NCI-H2081 treated with DMSO at 0.1 percent for 48 hours (cell line): ENCODE results near the gene ARL8B.
"Not testable (repeated sequence)": the region's sequence is repeated elsewhere in the genome, so short reads cannot be mapped to it uniquely, and the experiment has no call there.

Experiments used
- DNase-seq: peaks from one replicate; lab custom pipeline; 2025; lab: John Stamatoyannopoulos, UW

ARL8B gene

DNA sequence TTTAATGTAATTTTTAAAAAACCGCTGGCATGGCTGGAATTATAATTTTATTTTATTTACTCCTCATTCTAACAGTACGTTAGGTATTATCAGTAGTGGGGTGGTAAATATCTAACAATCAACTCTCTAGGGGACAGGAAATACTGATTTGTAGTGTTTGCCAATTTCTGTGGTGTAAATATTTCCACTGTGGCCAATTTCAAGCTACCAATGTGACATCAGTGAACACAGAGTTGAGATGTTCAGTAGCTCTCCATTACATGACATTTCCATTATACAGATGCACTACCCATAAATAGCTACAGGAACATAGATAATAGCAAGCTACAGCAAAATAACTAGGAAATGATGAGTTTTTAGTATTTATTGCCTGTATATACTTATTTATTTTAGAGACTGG is 10.0 kb upstream of the ARL8B start:
- DNase-seq: no peak

DNA sequence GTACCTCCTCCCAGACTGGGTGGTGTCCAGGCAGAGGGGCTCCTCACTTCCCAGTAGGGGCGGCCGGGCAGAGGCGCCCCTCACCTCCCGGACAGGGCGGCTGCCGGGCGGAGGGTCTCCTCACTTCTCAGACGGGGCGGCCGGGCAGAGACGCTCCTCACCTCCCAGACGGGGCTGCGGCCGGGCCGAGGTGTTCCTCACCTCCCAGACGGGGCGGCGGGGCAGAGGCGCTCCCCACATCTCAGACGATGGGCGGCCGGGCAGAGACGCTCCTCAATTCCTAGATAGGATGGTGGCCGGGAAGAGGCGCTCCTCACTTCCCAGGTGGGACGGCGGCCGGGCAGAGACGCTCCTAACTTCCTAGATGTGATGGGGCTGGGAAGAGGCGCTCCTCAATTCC is 8.4 kb upstream of the ARL8B start:
- not testable (repeated sequence) for DNase-seq

DNA sequence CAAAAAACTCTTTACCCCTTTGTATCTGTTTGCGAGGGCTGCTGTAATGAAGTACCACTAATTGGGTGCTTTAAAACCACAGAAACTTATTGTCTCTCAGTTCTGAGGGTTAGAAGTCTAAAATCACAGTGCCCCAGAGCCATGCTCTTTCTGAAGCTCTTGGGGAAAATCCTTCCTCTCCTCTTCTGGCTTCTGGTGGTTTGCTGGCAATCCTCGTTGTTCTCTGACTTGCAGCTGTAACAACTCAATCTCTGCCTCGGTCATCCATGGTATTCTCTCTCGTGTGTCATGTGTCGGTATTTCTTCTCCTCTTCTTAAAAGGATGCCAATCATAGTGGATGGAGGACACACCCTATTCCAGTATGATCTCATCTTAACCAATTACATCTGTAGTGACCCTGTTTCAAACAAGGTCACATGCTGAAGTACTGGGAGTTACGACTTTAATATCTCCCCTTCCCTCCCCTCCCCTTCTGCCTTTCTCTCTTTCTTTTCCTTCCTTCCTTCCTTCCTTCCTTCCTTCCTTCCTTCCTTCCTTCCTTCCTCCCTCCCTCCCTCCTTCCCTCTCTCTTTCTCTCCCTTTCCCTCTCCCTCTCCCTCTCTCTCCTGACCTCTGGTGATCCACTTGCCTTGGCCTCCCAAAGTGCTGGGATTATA is 6.5 kb upstream of the ARL8B start:
- DNase-seq: no peak

DNA sequence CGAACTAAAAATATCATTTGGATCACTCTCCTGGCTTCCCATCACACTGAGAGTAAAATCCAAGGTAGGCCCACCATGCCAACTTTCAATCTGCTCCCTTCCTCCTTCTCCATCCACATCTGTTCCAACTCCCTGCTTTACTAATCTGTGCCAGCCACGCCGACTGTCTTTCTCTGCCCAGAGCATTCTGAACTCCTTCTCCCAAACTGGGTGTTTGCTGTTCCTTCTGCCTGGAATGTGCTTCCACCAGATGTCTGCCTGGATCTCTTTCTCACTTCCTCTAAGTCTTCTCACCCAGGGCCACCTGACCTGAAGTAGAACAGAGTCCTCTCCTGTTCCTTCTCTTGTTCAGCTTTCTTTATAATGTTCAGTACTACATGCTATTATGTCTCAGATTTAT is 5.6 kb upstream of the ARL8B start:
- no peak for DNase-seq

- no peak for DNase-seq
Measured at GRCh38 chr3:5120446-5120845, 1.6 kb upstream of the ARL8B start.

- DNase-seq: no peak
Measured at GRCh38 chr3:5122741-5123706, 932 bp downstream of the ARL8B start.

GRCh38 chr3:5123937-5124336 is 1.8 kb downstream of the ARL8B start:
- no peak for DNase-seq

- no peak for DNase-seq
Measured at GRCh38 chr3:5126586-5126985, 4.5 kb downstream of the ARL8B start.

DNA sequence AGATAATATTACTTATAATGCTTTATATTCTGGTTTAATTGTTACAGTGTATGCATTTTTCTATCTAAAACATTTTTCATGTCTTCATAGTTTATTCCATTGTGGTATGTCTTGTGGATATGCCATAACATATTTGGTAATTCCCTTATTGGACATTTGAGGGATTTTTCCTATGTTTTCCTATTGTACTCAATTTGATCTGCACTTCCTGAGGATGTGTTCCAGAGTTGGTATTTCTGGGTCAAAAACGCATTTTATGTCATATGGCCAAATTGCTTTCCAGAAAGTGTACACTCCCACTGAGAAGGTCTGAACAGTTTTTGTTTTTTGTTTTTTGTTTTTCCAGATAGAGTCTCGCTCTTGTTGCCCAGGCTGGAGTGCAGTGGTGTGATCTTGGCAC is 6.8 kb downstream of the ARL8B start:
- DNase-seq: no peak

- DNase-seq: no peak
Measured at GRCh38 chr3:5133239-5134018, 11.3 kb downstream of the ARL8B start.

- no peak for DNase-seq
Measured at GRCh38 chr3:5134019-5134391, 11.9 kb downstream of the ARL8B start.

DNA sequence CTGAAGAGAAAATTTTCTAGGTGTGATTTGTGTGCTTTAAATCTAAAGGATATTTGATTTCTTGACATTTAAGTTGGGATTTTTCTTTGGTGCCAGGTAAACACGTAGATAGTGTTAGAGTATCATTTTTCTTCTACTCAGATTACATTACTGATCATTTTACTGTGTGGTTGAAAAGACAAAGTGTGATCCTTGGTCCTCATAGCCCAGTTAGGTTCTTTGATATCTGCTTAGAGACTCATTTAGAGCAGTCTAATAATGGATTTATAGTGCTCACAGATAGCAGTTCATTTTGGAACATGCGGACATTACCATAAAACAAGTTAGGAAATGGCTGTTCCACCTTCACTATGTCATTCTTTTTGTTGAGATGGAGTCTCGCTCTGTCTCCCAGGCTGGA is 12.4 kb downstream of the ARL8B start:
- no peak for DNase-seq

DNA sequence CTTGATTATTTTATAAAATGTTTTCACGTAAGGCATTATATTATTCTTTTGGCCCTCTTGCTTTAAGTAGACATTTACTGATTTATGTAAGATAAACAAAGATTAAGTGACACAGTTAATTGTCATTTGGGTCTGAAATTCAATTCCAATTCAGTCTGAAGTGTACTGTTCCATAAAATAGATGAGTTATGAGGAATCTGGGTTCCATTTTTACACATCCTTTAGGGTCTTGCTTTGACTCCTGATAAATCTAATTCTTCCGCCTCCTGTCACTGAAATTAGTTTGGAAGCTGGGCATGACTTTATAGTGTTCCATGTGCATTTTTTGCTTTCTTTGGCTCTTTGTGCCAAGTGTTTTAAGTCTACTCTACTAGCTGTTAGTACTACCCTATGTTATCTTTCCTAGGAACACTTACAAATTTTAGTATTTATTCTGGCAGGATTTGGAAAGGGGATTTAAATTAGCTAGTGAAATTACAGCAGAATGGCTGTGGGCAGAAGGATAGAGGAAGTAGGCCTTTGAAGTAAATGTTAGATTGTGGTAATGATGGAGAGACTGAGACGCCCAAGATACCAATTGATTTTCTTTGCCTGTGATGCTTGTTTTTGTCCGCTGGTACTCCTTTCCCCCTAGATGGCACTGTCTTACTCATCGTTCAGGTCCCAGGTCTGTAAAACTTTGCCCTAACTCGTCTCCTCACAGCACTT is 14.3 kb downstream of the ARL8B start:
- DNase-seq: no peak

DNA sequence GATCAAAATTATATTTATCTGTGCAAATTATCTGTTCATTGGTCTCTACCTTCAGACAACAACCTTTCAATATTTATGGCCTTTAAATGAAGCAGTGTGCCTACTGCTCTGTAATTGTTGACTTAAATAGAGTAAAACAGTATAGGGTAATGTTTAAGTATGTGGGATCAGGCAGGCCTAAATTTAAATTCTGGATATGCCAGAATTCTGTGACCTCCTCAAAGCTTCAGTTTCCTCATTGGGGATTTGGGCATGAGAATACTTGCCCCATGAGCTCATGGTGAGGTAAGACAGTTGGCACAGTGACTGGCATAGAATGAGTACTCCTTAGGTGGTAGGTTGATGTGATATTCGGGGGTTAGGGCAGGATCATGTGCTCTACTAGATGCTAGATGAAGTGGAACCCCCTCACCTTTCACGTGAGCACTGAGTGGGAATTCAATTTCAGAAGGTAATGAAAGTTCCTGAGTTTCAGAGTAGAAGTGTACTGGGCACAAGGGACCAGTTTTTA is 14.9 kb downstream of the ARL8B start:
- DNase-seq: no peak

GRCh38 chr3:5138214-5138981 is 16.3 kb downstream of the ARL8B start:
- DNase-seq: no peak

DNA sequence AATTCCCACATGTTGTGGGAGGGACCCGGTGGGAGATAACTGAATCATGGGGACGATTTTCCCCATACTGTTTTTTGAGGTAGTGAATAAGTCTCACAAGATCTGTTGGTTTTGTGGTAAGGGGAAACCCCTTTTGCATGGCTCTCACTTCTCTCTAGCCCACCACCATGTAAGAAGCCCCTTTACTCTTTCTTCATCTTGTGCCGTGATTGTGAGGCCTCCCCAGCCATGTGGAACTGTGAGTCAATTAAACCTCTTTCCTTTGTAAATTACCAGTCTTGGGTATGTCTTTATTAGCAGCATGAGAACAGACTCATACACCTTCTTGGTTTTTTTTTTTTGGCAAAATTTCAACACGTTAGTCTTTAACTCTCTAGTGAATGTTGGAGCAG is 18.1 kb downstream of the ARL8B start:
- no peak for DNase-seq

GRCh38 chr3:5140839-5141238 is 18.7 kb downstream of the ARL8B start:
- no peak for DNase-seq

- no peak for DNase-seq
Measured at GRCh38 chr3:5141760-5142159, 19.7 kb downstream of the ARL8B start.

DNA sequence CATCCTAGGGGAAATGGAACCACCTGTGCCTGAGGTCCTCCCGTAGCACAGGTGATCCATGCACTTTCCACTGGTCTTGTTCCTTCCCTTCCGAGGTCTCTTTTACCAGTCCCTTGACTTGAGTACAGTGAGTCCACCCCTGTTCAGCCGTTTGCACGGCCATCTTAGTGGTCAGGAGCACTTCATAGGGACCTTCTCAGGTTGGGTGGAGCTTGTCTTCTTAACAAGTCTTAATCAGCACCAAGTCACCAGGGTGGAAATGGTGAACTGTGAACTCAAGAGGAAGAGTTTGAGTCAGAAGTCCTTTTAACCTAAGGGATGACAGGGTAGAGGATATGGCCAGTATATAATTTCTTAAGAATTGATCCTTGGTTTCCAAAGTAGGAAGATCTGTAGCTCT is 21.4 kb downstream of the ARL8B start:
- no peak for DNase-seq

- DNase-seq: no peak
Measured at GRCh38 chr3:5144316-5144994, 22.4 kb downstream of the ARL8B start.

GRCh38 chr3:5145120-5145519 is 23.0 kb downstream of the ARL8B start:
- no peak for DNase-seq
